ENCODE results near the gene ITGB5.

The ITGB5 gene

GRCh38 chr3:124748560-124749198, 138.5 kb downstream of the ITGB5 start:
- Histone ChIP-seq H3K9me3 (ENCODE audit: severe bottlenecking) (no peaks in the 10 kb centered on the region), H3K36me3 (ENCODE audit: low read depth) (peaks cover 14% of the 10 kb centered on the region), H3K27me3 (ENCODE audit: insufficient read depth, poor library complexity, severe bottlenecking) (no peaks in the 10 kb centered on the region), H3K27ac (ENCODE audit: poor library complexity, severe bottlenecking) (no peak overlapping the region), H3K4me1 (ENCODE audit: insufficient read depth, poor library complexity, severe bottlenecking) (no peaks in the 10 kb centered on the region), H3K4me3 (ENCODE audit: severe bottlenecking) (no peak overlapping the region)
- ATAC-seq (ENCODE audit: low read depth) = no peak; the same call in 2 of the 3 replicates
- TF ChIP-seq, protein P1, sequence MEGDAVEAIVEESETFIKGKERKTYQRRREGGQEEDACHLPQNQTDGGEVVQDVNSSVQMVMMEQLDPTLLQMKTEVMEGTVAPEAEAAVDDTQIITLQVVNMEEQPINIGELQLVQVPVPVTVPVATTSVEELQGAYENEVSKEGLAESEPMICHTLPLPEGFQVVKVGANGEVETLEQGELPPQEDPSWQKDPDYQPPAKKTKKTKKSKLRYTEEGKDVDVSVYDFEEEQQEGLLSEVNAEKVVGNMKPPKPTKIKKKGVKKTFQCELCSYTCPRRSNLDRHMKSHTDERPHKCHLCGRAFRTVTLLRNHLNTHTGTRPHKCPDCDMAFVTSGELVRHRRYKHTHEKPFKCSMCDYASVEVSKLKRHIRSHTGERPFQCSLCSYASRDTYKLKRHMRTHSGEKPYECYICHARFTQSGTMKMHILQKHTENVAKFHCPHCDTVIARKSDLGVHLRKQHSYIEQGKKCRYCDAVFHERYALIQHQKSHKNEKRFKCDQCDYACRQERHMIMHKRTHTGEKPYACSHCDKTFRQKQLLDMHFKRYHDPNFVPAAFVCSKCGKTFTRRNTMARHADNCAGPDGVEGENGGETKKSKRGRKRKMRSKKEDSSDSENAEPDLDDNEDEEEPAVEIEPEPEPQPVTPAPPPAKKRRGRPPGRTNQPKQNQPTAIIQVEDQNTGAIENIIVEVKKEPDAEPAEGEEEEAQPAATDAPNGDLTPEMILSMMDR (IDR thresholded peaks at IDR 0.05; ENCODE audit: poor library complexity, severe bottlenecking) = no peak
- DNase-seq (ENCODE audit: low spot score) = no peak

DNA sequence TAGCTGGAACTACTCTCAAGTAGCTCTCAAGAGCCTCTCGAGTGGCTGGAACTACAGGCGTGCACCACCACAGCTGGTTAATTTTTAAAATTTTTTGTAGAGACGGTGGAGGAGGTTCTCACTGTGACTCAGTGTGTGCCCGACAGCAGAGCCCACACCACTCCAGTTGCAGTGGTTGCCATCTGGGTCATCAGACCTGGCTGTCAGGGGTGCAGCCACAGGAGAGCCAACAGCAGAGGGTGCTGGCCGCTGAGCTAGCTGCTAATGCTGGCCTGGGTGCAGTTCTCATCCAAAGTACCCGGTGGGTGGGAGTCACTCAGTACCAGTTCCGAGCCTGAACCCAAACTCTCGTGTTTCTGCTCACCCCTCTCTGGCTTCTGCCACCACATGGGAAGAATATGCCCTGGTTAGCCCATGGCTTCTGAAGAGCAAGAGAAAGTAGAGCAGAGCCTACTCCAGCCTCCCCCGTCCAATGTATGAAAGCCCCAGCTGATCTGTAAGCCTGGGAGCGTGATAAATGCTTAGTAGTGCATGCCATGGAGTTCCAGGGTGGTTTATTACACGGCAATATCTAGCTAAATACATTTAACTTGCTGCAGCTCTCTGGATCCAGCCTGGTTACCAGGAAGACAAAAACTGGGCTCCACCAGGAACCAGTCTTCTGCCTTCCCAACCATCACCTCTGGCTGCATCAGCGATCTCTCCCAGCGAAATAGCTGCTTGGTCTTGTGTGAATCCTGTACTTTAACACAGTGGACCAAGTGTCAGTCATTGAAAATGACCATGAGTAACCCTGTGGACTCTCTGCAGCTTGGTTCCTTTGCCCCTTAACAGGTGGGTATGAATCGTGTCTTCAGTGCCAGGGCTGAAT, 139.8 kb downstream of the ITGB5 start:
- Histone ChIP-seq H3K36me3 (ENCODE audit: low read depth) (peaks cover 27% of the 10 kb centered on the region), H3K4me3 (ENCODE audit: severe bottlenecking) (no peak overlapping the region), H3K27me3 (ENCODE audit: insufficient read depth, poor library complexity, severe bottlenecking) (no peaks in the 10 kb centered on the region), H3K4me1 (ENCODE audit: insufficient read depth, poor library complexity, severe bottlenecking) (no peaks in the 10 kb centered on the region), H3K9me3 (ENCODE audit: severe bottlenecking) (no peaks in the 10 kb centered on the region), H3K27ac (ENCODE audit: poor library complexity, severe bottlenecking) (no peak overlapping the region)
- DNase-seq (ENCODE audit: low spot score) (no peak), ATAC-seq (ENCODE audit: low read depth) (no peak)
- TF ChIP-seq, protein P1 (IDR thresholded peaks at IDR 0.05; ENCODE audit: poor library complexity, severe bottlenecking) = no peak

DNA sequence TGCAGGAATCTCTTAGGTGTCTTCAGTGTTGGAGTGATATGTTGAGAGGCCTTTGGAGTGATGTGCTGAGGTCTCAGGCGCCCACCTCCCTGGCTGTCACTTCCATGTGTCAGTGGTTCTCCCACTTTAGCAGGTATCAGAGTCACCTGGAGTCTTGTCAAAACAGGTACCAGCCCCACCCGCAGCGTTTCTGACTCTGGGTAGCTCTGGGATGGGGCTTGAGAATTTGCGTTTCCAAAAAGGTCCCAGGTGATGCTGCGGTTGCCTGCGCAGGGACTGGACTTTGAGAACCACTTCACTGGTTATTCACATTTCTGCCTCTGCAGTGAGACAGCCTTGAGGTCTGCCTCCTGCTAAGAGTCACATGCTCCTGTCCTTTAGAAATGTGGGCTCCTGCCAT, 141.4 kb downstream of the ITGB5 start:
- TF ChIP-seq, protein P1 (IDR thresholded peaks at IDR 0.05; ENCODE audit: poor library complexity, severe bottlenecking) = no peak
- H3K36me3 ChIP-seq (ENCODE audit: low read depth) = peaks cover 43% of the 10 kb centered on the region
- no peak for ATAC-seq (ENCODE audit: low read depth)

GRCh38 chr3:124741027-124741426, 146.1 kb downstream of the ITGB5 start:
- Histone ChIP-seq H3K27me3 (ENCODE audit: insufficient read depth, poor library complexity, severe bottlenecking) (no peaks in the 10 kb centered on the region), H3K4me1 (ENCODE audit: insufficient read depth, poor library complexity, severe bottlenecking) (peaks cover 10% of the 10 kb centered on the region), H3K9me3 (ENCODE audit: severe bottlenecking) (no peaks in the 10 kb centered on the region), H3K36me3 (ENCODE audit: low read depth) (peaks cover 89% of the 10 kb centered on the region), H3K4me3 (ENCODE audit: severe bottlenecking) (no peak overlapping the region), H3K27ac (ENCODE audit: poor library complexity, severe bottlenecking) (peak overlapping the region; percentile 25)
- ATAC-seq (ENCODE audit: low read depth) = peak; percentile 78
- TF ChIP-seq, protein P1 (IDR thresholded peaks at IDR 0.05; ENCODE audit: poor library complexity, severe bottlenecking) = no peak
- no peak for DNase-seq (ENCODE audit: low spot score)

More for the DNA sequence above, 141.4 kb downstream of the ITGB5 start:
- Histone ChIP-seq H3K4me1 (ENCODE audit: insufficient read depth, poor library complexity, severe bottlenecking) (peaks cover 5% of the 10 kb centered on the region), H3K4me3 (ENCODE audit: severe bottlenecking) (no peak overlapping the region), H3K27me3 (ENCODE audit: insufficient read depth, poor library complexity, severe bottlenecking) (no peaks in the 10 kb centered on the region), H3K27ac (ENCODE audit: poor library complexity, severe bottlenecking) (peak overlapping the region; percentile 18), H3K9me3 (ENCODE audit: severe bottlenecking) (no peaks in the 10 kb centered on the region)
- DNase-seq (ENCODE audit: low spot score) = no peak
